Thoracic aorta (tissue), 2 donors: ENCODE results near the gene TRIM31. TPM values are rescaled to one million over a fixed set of nuclear protein-coding genes. Genes with fewer than 3 reads are reported as not detected.

Experiments
- ATAC-seq: fragments of 150-250 bp; one replicate; pipeline ENCODE4 v1.8.0; 2017; ENCODE audit warnings: low read depth; ENCODE audit not compliant: insufficient number of reproducible peaks, low FRiP score
- DNase-seq: peaks from one replicate; pipeline ENCODE4 v3.0.0-alpha.2; 2020; ENCODE audit warnings: low spot score
- H3K27ac ChIP-seq, 2 donors: fragments of 200-600 bp; sonication (generic); 1 replicate in 1 of 2; 2 replicates in 1 of 2; pipeline ENCODE4 v1.5.1; 2016; ENCODE audit warnings: mild to moderate bottlenecking in 2 of 2, moderate library complexity in 2 of 2
- H3K27me3 ChIP-seq: fragments of 200-600 bp; sonication (generic); replicated peaks from 2 replicates; pipeline ENCODE4 v1.6.0; 2016; ENCODE audit warnings: mild to moderate bottlenecking; ENCODE audit not compliant: insufficient read depth
- H3K36me3 ChIP-seq: fragments of 200-600 bp; sonication (generic); one replicate; pipeline ENCODE4 v1.5.1; 2016
- H3K4me1 ChIP-seq, 2 donors: fragments of 200-600 bp; sonication (generic); 1 replicate in 1 of 2; 2 replicates in 1 of 2; pipeline versions ENCODE4 v1.5.1 to v1.6.0; 2016; ENCODE audit warnings: low read depth in 2 of 2, mild to moderate bottlenecking in 1 of 2; ENCODE audit not compliant: control insufficient read depth in 1 of 2
- H3K4me3 ChIP-seq: fragments of 200-600 bp; sonication (generic); 2 replicates; pipeline ENCODE4 v1.5.1; 2016; ENCODE audit warnings: mild to moderate bottlenecking
- H3K9me3 ChIP-seq: fragments of 200-600 bp; sonication (generic); 2 replicates; pipeline ENCODE4 v1.5.1; 2016
- CTCF ChIP-seq: fragments of 200-600 bp; sonication (generic); IDR thresholded peaks from one replicate; pipeline ENCODE4 v1.5.1; 2019; ENCODE audit warnings: antibody characterized with exemption
- total RNA-seq, 2 donors: library from RNA; depleted of rRNA; stranded (reverse); fragments of >200 nt; gene quantifications; one replicate each; pipeline versions ENCODE4 v1.1.0 to v1.2.3, GENCODE V29; 2016

TRIM31 gene
- total RNA-seq, 2 donors from 2014 or later: 2.0 TPM; not detected in 1

DNA sequence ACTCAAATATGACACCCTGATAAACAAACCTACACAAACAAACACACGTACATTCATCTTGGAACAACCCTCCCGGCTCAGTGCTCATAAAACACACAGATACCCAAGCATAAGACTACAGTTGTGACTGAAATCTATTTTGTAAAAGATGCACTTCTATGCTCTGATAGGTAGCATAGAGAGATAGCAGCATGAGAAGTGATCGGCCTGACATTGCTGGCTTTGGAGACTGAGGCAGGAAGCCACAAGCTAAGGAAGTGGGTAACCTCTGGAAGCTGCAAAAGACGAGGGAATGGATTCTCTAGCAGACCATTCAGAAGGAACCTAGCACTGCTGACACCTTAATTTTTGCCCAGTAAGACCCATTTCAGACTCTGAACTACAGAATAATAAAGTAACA is 35.7 kb downstream of the TRIM31 start:
- H3K4me3 ChIP-seq: no peak overlapping the region
- no peaks in the 10 kb centered on the region for H3K36me3 ChIP-seq
- no peak overlapping the region for H3K27ac ChIP-seq
- no peak for TF ChIP-seq CTCF
- H3K27me3 ChIP-seq: peaks cover 17% of the 10 kb centered on the region
- ATAC-seq: no peak
- DNase-seq: no peak
- H3K4me1 ChIP-seq: peaks cover 4 to 20% of the 10 kb centered on the region in 2 donors
- H3K9me3 ChIP-seq: no peaks in the 10 kb centered on the region

DNA sequence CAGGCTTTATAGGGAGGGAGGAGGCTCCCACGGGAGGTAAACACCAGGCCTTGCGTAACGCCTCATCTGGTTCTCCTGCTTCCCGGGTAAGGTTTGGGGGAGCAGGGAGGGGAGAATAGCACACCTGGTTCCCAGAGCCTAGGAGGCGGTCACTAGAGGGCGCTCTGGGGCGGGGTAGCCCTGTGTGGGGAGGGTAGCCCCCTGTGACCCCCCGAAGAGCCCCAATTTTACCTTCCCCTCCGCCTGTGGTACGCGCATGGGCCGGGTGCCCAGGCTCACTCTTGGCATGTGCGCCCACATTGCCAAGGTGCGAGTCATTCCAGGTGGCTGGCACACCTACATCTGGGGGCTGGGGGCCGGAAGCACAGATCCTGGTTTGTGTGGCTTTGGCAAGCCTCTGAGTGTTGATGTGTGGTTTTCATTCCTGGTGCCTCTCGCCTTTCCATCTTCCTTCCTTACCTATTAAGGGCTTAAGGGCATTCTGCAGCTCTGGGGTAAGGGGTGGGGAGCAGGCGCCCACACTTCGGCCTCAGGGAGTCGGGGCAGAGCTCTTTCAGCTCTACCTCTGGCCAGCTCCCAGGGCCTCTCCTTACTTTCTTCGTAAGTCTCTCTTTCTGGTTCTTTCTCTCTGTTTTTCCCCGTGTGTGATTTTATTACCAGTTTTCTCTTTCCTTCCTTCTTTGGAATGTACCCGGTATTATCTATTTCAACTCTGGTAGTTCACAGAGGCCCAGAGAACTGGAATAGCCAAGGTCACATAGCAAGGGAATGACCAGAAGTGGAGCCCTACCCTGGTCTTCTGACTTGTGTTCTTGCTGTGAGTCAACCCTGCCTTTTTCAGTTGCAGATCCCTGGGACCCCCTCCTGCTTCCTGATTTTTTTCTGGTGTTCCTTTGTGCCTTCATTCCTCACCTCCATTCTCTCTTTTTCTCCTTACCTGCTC is 36.8 kb downstream of the TRIM31 start:
- DNase-seq (no peak), ATAC-seq (no peak)
- Histone ChIP-seq H3K9me3 (no peaks in the 10 kb centered on the region), H3K4me1 (peaks cover 4 to 24% of the 10 kb centered on the region in 2 donors), H3K36me3 (no peaks in the 10 kb centered on the region), H3K27ac (no peak overlapping the region), H3K27me3 (peaks cover 17% of the 10 kb centered on the region), H3K4me3 (peak overlapping the region; percentile 56)
- no peak for TF ChIP-seq CTCF

GRCh38 chr6:30075094-30075789 is 37.6 kb downstream of the TRIM31 start, which contains the start of gene RNF39:
RNF39 (minus strand) TSS chr6:30075769; CDS start chr6:30075585, 184 bp downstream.
- Histone ChIP-seq H3K27ac (no peak within 1 kb of the TSS), H3K36me3 (peaks cover 2% of the 10 kb centered on the region), H3K4me1 (peaks cover 4 to 27% of the 10 kb centered on the region in 2 donors), H3K4me3 (peak within 1 kb of the TSS; percentile 56), H3K27me3 (peaks cover 17% of the 10 kb centered on the region), H3K9me3 (no peaks in the 10 kb centered on the region)
- TF ChIP-seq CTCF: no peak
- no peak for ATAC-seq
- no peak for DNase-seq

DNA sequence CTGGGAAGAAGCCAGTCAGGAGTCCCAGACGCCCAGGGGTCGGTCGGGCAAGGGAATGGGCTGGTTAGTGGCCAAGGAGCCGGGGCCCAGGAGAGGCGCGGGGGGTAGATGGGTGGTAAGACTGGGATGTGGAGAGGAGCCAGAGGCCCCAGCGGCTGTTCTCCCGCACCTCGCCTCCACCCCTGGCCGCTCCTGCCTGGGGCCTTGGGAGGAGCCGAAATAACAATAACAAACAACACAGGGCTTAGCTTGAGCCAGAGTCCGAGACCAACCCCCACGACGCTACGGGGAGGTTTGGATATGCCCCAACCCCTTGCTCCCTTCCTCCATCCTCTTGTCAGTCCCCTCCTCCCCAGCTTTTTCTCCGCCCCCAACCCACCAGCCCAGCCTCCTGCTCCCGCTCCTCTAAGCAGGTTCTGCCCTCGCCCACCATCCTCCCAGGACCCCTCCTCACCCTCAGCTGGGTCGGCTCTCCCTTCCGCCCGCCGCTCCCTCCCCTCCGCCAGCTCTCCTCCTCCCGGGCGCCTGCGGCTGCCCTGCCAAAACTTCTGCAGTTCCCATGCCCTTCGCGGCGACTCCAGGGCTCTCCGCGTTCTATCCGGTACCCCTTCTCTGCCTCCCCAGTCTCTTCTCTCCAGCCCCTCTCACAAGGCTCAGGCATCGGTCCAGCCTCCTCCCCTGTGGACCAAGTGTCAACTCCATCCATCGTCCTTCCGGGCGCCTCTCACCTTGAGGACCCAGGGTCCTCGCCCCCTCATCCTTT is 38.4 kb downstream of the TRIM31 start:
- Histone ChIP-seq H3K4me3 (peak overlapping the region; percentile 56), H3K27me3 (peaks cover 17% of the 10 kb centered on the region), H3K27ac (no peak overlapping the region), H3K9me3 (no peaks in the 10 kb centered on the region), H3K4me1 (peaks cover 4 to 27% of the 10 kb centered on the region in 2 donors), H3K36me3 (peaks cover 9% of the 10 kb centered on the region)
- ATAC-seq (no peak), DNase-seq (no peak)
- no peak for TF ChIP-seq CTCF
